ENCODE results near the gene CCDC80. TPM values are rescaled to one million over a fixed set of nuclear protein-coding genes. Genes with fewer than 3 reads are reported as not detected.

Gene CCDC80
- polyA plus RNA-seq, 12 donors: 34.8 to 204 (median 62.6) TPM; not detected in 1

Other genes with a start within 250 kb of the CCDC80 start
- gene BTLA, start 141.7 kb downstream of the CCDC80 start, polyA plus RNA-seq (ENCODE audit: insufficient read length in 12 of 12): 1 to 10 TPM in 1 of 12 donors, under 1 TPM in 6, not detected in 5; 0.14 to 1.9 (median 0.22) TPM
- 10 to 100 TPM in 11 of 12 donors, not detected in 1; 24.0 to 50.7 (median 30.7) TPM for gene ATG3, start 79.2 kb downstream of the CCDC80 start, polyA plus RNA-seq (ENCODE audit: insufficient read length in 12 of 12)
- 10 to 100 TPM in 11 of 12 donors, not detected in 1; 22.5 to 50.9 (median 31.9) TPM for gene SLC35A5, start 79.1 kb downstream of the CCDC80 start, polyA plus RNA-seq (ENCODE audit: insufficient read length in 12 of 12)
- gene CD200R1L, start 205.7 kb upstream of the CCDC80 start, polyA plus RNA-seq (ENCODE audit: insufficient read length in 12 of 12): not detected